PC-3 (cell line): Measurements from ENCODE around the gene PTPN3. TPM values are rescaled to one million over a fixed set of nuclear protein-coding genes. Genes with fewer than 3 reads are reported as not detected.

Experiments
- ATAC-seq: fragments of 200-7000 bp; cut with Tn5 transposase; 2 replicates; pipeline ENCODE4 v1.9.1; 2020; ENCODE audit warnings: mild to moderate bottlenecking, moderate library complexity
- BruUV-seq: library from RNA; stranded (reverse); fragments of 400-500 nt; replicated peaks from 2 replicates; lab custom pipeline; 2021; lab: Mats Ljungman, UMichigan
- CTCF ChIA-PET: fragments of 300-600 bp; sonication (Branson Sonifier 250); formaldehyde crosslinking; loops from one replicate; lab custom pipeline; 2022; ENCODE audit warnings: antibody characterized with exemption; lab: Charles Lee
- POLR2A ChIA-PET: fragments of 300-600 bp; sonication (Branson Sonifier 250); formaldehyde crosslinking; loops from one replicate; lab custom pipeline; 2022; ENCODE audit warnings: antibody characterized with exemption; ENCODE audit not compliant: unreplicated experiment; lab: Charles Lee
- DNase-seq: peaks from one replicate; pipeline ENCODE4 v3.0.0-alpha.2; 2015
- H2AFZ ChIP-seq: fragments of 300-600 bp; sonication (generic); 2 replicates; pipeline ENCODE4 v1.6.0; 2016; ENCODE audit warnings: antibody characterized with exemption, low read length
- H3F3A ChIP-seq: fragments of 300-600 bp; sonication (generic); one replicate; pipeline ENCODE4 v1.6.0; 2017; ENCODE audit warnings: antibody characterized with exemption, low read length, control low read depth, mild to moderate bottlenecking; ENCODE audit not compliant: unreplicated experiment
- H3K27ac ChIP-seq: fragments of 300-600 bp; sonication (generic); 2 replicates; pipeline ENCODE4 v1.5.1; 2016; ENCODE audit warnings: mild to moderate bottlenecking, low read length
- H3K27me3 ChIP-seq: fragments of 300-600 bp; sonication (generic); 2 replicates; pipeline ENCODE4 v1.6.1; 2016; ENCODE audit warnings: low read length, mixed read lengths
- H3K36me3 ChIP-seq: fragments of 300-600 bp; sonication (generic); 2 replicates; pipeline ENCODE4 v1.6.1; 2016; ENCODE audit warnings: low read depth, mixed run types, low read length, mixed read lengths
- H3K4me1 ChIP-seq: fragments of 300-600 bp; sonication (generic); 2 replicates; pipeline ENCODE4 v1.5.1; 2016; ENCODE audit warnings: low read length; ENCODE audit not compliant: insufficient read depth
- H3K4me2 ChIP-seq: fragments of 300-600 bp; sonication (generic); 2 replicates; pipeline ENCODE4 v1.6.0; 2016; ENCODE audit warnings: low read length
- H3K4me3 ChIP-seq: fragments of 300-600 bp; sonication (generic); 2 replicates; pipeline ENCODE4 v1.5.1; 2016; ENCODE audit warnings: mild to moderate bottlenecking, low read length, mixed read lengths
- H3K79me2 ChIP-seq: fragments of 300-600 bp; sonication (generic); 2 replicates; pipeline ENCODE4 v1.6.1; 2017; ENCODE audit warnings: low read length, mixed read lengths
- H3K9ac ChIP-seq: fragments of 300-600 bp; sonication (generic); 2 replicates; pipeline ENCODE4 v1.6.0; 2016; ENCODE audit warnings: mild to moderate bottlenecking, low read length
- H3K9me2 ChIP-seq: fragments of 300-600 bp; sonication (generic); replicated peaks from 2 replicates; pipeline ENCODE4 v1.6.1; 2016; ENCODE audit warnings: mixed run types, low read length, mixed read lengths
- H3K9me3 ChIP-seq: fragments of 300-600 bp; sonication (generic); 2 replicates; pipeline ENCODE4 v1.6.1; 2016; ENCODE audit warnings: low read length, mixed read lengths
- H4K20me1 ChIP-seq: fragments of 300-600 bp; sonication (generic); 2 replicates; pipeline ENCODE4 v1.6.1; 2016; ENCODE audit warnings: low read length, mixed read lengths
- EZH2 ChIP-seq: fragments of 300-600 bp; sonication (generic); IDR thresholded peaks from one replicate; pipeline ENCODE4 v1.6.1; 2017; ENCODE audit warnings: antibody characterized with exemption, mild to moderate bottlenecking, low read length; ENCODE audit not compliant: unreplicated experiment
- EZH2phosphoT487 ChIP-seq: fragments of 300-600 bp; sonication (generic); IDR thresholded peaks from 2 replicates; pipeline ENCODE4 v1.6.1; 2018; ENCODE audit warnings: mild to moderate bottlenecking, antibody characterized with exemption, low read length, borderline replicate concordance
- intact Hi-C: fragments of 100-400 bp; cut with micrococcal nuclease; formaldehyde crosslinking; loops from 2 replicates; pipeline ENCODE4 v1.9.0; 2023
- total RNA-seq: library from RNA; depleted of rRNA; stranded (reverse); fragments of >200 nt; gene quantifications from 2 replicates; pipeline ENCODE4 v1.2.3, GENCODE V29; 2014
- TF ChIP-seq, protein P1 (sequence below): fragments of 300-600 bp; sonication (generic); conservative IDR thresholded peaks from 2 replicates; pipeline ENCODE4 v1.5.1; 2017; ENCODE audit warnings: antibody characterized with exemption, low read depth, mild to moderate bottlenecking, low read length

PTPN3 gene
- total RNA-seq, 1 experiment from 2014 or later, result 8.4 TPM

DNA sequence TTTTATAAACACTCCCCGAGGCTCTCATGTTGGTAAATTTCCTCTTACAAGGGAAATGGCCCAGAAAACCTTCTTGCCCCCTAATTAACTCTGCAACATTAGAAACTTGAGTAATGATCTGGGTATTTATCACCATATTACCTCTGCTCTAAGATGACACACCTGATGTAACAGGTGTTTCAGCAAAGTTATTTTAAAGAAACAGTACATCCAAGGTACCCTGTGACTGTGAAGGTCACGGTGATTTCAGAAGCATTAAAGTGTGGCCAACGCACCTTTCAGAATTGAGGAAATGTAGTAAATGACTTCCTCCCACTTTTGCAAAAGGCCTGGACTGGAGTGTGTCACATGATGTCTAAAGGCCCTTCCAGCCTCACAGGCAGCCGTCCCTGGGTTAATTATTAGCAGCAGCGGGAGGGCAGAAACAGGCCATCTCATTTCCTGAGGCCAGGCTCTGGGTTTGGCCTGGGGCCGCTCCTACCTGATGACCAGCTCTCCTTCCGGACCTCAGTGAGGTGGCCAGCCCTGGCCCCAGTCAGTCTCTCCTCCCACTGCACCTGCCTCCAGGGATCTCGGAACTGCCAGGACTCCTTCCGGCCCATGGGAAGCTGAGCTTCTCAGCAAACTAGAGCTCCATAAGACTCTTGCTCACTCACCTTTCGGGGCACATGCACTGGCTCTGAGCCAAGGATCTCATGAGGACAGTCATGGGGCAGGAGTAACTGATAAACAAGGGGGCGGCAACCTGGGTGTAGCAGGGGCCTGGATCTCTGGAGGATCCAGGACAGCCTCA lies 20.7 kb downstream of the PTPN3 start:
- peaks cover 48% of the 10 kb centered on the region for H3K79me2 ChIP-seq
- H4K20me1 ChIP-seq, result no peaks in the 10 kb centered on the region
- H3K36me3 ChIP-seq, result peaks cover 7% of the 10 kb centered on the region
- peak; percentile 79 for DNase-seq
- no peaks in the 10 kb centered on the region for H3F3A ChIP-seq
- H3K9me3 ChIP-seq, result no peaks in the 10 kb centered on the region
- H3K27me3 ChIP-seq, result no peaks in the 10 kb centered on the region
- H3K9ac ChIP-seq, result peak overlapping the region; percentile 27; the same call in 1 of the 2 replicates
- ATAC-seq, result peak; percentile 87
- no peaks in the 10 kb centered on the region for H3K9me2 ChIP-seq
- ChIA-PET CTCF (interaction anchor here (0.6 kb wide), 1 partner anchor 37 kb away, joined by 3 read pairs; no protein-coding TSS in a partner anchor), POLR2A (interaction anchor here (0.6 kb wide), 1 partner anchor 22 kb away, joined by 3 read pairs; no protein-coding TSS in a partner anchor)
- peaks cover 53% of the 10 kb centered on the region for H3K4me1 ChIP-seq
- no TSS peak for BruUV-seq
- TF ChIP-seq EZH2 (no peak), EZH2phosphoT487 (no peak)
- TF ChIP-seq, protein P1, sequence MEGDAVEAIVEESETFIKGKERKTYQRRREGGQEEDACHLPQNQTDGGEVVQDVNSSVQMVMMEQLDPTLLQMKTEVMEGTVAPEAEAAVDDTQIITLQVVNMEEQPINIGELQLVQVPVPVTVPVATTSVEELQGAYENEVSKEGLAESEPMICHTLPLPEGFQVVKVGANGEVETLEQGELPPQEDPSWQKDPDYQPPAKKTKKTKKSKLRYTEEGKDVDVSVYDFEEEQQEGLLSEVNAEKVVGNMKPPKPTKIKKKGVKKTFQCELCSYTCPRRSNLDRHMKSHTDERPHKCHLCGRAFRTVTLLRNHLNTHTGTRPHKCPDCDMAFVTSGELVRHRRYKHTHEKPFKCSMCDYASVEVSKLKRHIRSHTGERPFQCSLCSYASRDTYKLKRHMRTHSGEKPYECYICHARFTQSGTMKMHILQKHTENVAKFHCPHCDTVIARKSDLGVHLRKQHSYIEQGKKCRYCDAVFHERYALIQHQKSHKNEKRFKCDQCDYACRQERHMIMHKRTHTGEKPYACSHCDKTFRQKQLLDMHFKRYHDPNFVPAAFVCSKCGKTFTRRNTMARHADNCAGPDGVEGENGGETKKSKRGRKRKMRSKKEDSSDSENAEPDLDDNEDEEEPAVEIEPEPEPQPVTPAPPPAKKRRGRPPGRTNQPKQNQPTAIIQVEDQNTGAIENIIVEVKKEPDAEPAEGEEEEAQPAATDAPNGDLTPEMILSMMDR, result no peak
- peak overlapping the region; percentile 28; the same call in 1 of the 2 replicates for H2AFZ ChIP-seq
- H3K4me2 ChIP-seq, result peak overlapping the region; percentile 71
- intact Hi-C loops, result loop anchor here (2.0 kb wide), 1 partner anchor 43 kb away; no protein-coding TSS in a partner anchor
- peak overlapping the region; percentile 17; the same call in 1 of the 2 replicates for H3K4me3 ChIP-seq
- H3K27ac ChIP-seq, result peak overlapping the region; percentile 89

DNA sequence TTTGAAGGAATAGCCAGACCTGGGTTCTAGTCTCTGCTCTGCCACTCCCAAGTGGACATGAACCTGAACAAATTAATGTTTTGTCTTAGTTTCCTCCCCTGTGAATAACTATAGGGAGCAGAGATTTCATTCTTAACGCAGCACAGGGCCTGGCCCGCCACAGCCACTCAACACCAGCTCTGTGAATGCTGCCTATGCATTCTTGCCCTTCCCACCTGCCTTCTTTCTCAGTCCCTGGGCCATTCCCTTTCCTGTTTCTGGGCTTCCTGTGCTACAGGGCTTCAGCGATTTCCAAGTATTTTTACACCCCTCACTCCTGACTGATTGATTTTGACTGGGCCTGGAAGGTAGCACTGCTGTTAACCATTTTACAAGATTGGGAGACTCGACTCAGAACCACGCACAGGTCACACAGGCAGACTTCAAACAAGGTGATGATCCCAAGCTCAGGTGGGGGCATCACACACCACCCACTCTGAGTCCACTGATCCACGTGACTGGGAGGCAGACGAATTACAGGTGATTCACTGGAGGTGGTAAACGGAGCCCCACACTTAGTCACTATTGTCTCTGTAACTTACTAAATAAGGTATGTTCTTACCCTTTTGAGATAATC lies 21.4 kb downstream of the PTPN3 start:
- Histone ChIP-seq H3K79me2 (peaks cover 47% of the 10 kb centered on the region), H2AFZ (0 out of 2 replicates have a peak overlapping the region, but pooled peaks have one; percentile 28), H3K9ac (0 out of 2 replicates have a peak overlapping the region, but pooled peaks have one; percentile 23), H3K27ac (peak overlapping the region; percentile 89), H3K36me3 (peaks cover 7% of the 10 kb centered on the region), H3K4me1 (peaks cover 49% of the 10 kb centered on the region), H3K4me3 (0 out of 2 replicates have a peak overlapping the region, but pooled peaks have one; percentile 17), H4K20me1 (no peaks in the 10 kb centered on the region), H3K27me3 (no peaks in the 10 kb centered on the region), H3K9me2 (no peaks in the 10 kb centered on the region), H3K9me3 (no peaks in the 10 kb centered on the region), H3K4me2 (peak overlapping the region; percentile 71), H3F3A (no peaks in the 10 kb centered on the region)
- TSS peak; percentile 60 for BruUV-seq
- ChIA-PET POLR2A (no interaction called here), CTCF (interaction anchor here (0.6 to 0.8 kb wide), 2 partner anchors 13 to 36 kb away, joined by 3 read pairs; no protein-coding TSS in a partner anchor)
- DNase-seq (peak; percentile 61), ATAC-seq (peak; percentile 23)
- intact Hi-C loops, result loop anchor here (2.0 kb wide), 1 partner anchor 44 kb away; no protein-coding TSS in a partner anchor
- TF ChIP-seq EZH2, result no peak
- TF ChIP-seq, protein P1, result no peak
- no peak for TF ChIP-seq EZH2phosphoT487
